ENCODE results near the gene ERCC6L2. TPM values are rescaled to one million over a fixed set of nuclear protein-coding genes. Genes with fewer than 3 reads are reported as not detected.

ERCC6L2 gene
- total and polyA plus RNA-seq, 2 of the 4 experiments (the other 2 are of a cell fraction) = 13.0 to 67.6 TPM

- Histone ChIP-seq H3K27me3 (ENCODE audit: control insufficient read depth, insufficient read depth, low read length) (no peaks in the 10 kb centered on the region), H3K4ac (ENCODE audit: low read depth, low read length) (no peak overlapping the region), H2BK15ac (ENCODE audit: low read depth, low read length) (no peak overlapping the region), H3K79me1 (ENCODE audit: low read depth in 1 of 2, low read length in 2 of 2) (no peaks in the 10 kb centered on the region), H3K27ac (ENCODE audit: insufficient read depth, low read length) (no peak overlapping the region), H3K4me3 (ENCODE audit: insufficient read depth, low read depth, low read length) (no peak overlapping the region), H3K4me2 (ENCODE audit: low read depth, low read length) (no peak overlapping the region), H2AK5ac (ENCODE audit: low read depth, low read length) (no peak overlapping the region), H2AK9ac (replicated peaks; ENCODE audit: low read depth, low read length, poor library complexity) (no peak overlapping the region), H2BK120ac (ENCODE audit: low read depth, low read length) (no peak overlapping the region), H4K5ac (ENCODE audit: low read depth, low read length) (peak overlapping the region; percentile 40; the same call in 1 of the 2 replicates), H3K9ac (ENCODE audit: low read depth, low read length) (no peak overlapping the region), H3K18ac (ENCODE audit: low read depth, low read length) (peak overlapping the region; percentile 50; the same call in 1 of the 2 replicates), H3K9me1 (ENCODE audit: insufficient read depth, low read length) (no peaks in the 10 kb centered on the region), H3K36me3 (ENCODE audit: control insufficient read depth, insufficient read depth, low read length) (no peaks in the 10 kb centered on the region), H3K56ac (ENCODE audit: extremely low read depth, insufficient read depth, low read length) (no peak overlapping the region), H2BK20ac (ENCODE audit: low read depth, low read length) (no peak overlapping the region), H4K91ac (ENCODE audit: insufficient read depth, low read depth, low read length) (no peak overlapping the region), H3K23ac (ENCODE audit: low read depth, low read length) (no peak overlapping the region), H3K14ac (replicated peaks; ENCODE audit: low read depth, low read length) (no peak overlapping the region), H4K20me1 (ENCODE audit: insufficient read depth, low read length) (no peaks in the 10 kb centered on the region), H2AFZ (replicated peaks; ENCODE audit: low read length, poor library complexity) (no peak overlapping the region), H4K8ac (ENCODE audit: low read depth in 2 of 2, low read length in 2 of 2) (no peak overlapping the region), H3K9me3 (ENCODE audit: control insufficient read depth, insufficient read depth, low read length) (no peaks in the 10 kb centered on the region; the same call in 1 of the 2 replicates), H2BK5ac (ENCODE audit: low read depth, low read length, poor library complexity, severe bottlenecking) (no peak overlapping the region), H3K4me1 (ENCODE audit: control insufficient read depth, insufficient read depth, low read length) (peaks cover 4% of the 10 kb centered on the region; the same call in 1 of the 2 replicates)
- intact Hi-C loops (cut with micrococcal nuclease) (no loop called here), in situ Hi-C loops (cut with MboI; ENCODE audit: low sequenced_read_pairs) (no loop called here), dilution Hi-C loops (cut with HindIII; ENCODE audit: low sequenced_read_pairs, unreplicated experiment) (no loop called here)
- TF ChIP-seq, protein P1, sequence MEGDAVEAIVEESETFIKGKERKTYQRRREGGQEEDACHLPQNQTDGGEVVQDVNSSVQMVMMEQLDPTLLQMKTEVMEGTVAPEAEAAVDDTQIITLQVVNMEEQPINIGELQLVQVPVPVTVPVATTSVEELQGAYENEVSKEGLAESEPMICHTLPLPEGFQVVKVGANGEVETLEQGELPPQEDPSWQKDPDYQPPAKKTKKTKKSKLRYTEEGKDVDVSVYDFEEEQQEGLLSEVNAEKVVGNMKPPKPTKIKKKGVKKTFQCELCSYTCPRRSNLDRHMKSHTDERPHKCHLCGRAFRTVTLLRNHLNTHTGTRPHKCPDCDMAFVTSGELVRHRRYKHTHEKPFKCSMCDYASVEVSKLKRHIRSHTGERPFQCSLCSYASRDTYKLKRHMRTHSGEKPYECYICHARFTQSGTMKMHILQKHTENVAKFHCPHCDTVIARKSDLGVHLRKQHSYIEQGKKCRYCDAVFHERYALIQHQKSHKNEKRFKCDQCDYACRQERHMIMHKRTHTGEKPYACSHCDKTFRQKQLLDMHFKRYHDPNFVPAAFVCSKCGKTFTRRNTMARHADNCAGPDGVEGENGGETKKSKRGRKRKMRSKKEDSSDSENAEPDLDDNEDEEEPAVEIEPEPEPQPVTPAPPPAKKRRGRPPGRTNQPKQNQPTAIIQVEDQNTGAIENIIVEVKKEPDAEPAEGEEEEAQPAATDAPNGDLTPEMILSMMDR (conservative IDR thresholded peaks at IDR 0.05; ENCODE audit: low read depth, low read length) = no peak
- TF ChIP-seq CHD1 (IDR thresholded peaks at IDR 0.05; ENCODE audit: low read depth, low read length) = no peak
- TF ChIP-seq RAD21 (IDR thresholded peaks at IDR 0.05; ENCODE audit: low read length) = no peak
- no peak for TF ChIP-seq FOS (IDR thresholded peaks at IDR 0.05; ENCODE audit: low read depth, low read length)
- no peak for TF ChIP-seq MAFK (IDR thresholded peaks at IDR 0.05; ENCODE audit: low read depth, low read length)
- no peak for TF ChIP-seq MXI1 (IDR thresholded peaks at IDR 0.05; ENCODE audit: borderline replicate concordance, low read depth, low read length)
- no peak for TF ChIP-seq CEBPB (IDR thresholded peaks at IDR 0.05; ENCODE audit: low read depth, low read length)
- no peak for TF ChIP-seq MAZ (IDR thresholded peaks at IDR 0.05; ENCODE audit: borderline replicate concordance, low read depth, low read length)
- TF ChIP-seq RFX5 (IDR thresholded peaks at IDR 0.05; ENCODE audit: low read depth, low read length) = no peak
- TF ChIP-seq POLR2A (IDR thresholded peaks at IDR 0.05; ENCODE audit: low read depth, low read length) = no peak
- TF ChIP-seq, protein P2, sequence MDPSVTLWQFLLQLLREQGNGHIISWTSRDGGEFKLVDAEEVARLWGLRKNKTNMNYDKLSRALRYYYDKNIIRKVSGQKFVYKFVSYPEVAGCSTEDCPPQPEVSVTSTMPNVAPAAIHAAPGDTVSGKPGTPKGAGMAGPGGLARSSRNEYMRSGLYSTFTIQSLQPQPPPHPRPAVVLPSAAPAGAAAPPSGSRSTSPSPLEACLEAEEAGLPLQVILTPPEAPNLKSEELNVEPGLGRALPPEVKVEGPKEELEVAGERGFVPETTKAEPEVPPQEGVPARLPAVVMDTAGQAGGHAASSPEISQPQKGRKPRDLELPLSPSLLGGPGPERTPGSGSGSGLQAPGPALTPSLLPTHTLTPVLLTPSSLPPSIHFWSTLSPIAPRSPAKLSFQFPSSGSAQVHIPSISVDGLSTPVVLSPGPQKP (IDR thresholded peaks at IDR 0.05; ENCODE audit: borderline replicate concordance, low read depth, low read length) = no peak
- TF ChIP-seq, protein P3, sequence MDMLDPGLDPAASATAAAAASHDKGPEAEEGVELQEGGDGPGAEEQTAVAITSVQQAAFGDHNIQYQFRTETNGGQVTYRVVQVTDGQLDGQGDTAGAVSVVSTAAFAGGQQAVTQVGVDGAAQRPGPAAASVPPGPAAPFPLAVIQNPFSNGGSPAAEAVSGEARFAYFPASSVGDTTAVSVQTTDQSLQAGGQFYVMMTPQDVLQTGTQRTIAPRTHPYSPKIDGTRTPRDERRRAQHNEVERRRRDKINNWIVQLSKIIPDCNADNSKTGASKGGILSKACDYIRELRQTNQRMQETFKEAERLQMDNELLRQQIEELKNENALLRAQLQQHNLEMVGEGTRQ (IDR thresholded peaks at IDR 0.05; ENCODE audit: low read depth, low read length) = no peak
- CTCF ChIA-PET = no interaction called here
- WGBS, 2 experiments (ENCODE audit: extremely low coverage in 2 of 2, insufficient read length in 1 of 2) = no CpG with 5 or more reads among the region's 2 CpGs
- POLR2A ChIA-PET (ENCODE audit: unreplicated experiment) = no interaction called here
- ATAC-seq (ENCODE audit: low read depth) = no peak
- no peak for DNase-seq
- no TSS peak for BruUV-seq (replicated peaks)
These were observed 40.1 kb upstream of the ERCC6L2 start for GRCh38 chr9:95835393-95835792.
